22Rv1 (cell line): Measurements from ENCODE around the gene BOC.

Experiments used
- CTCF ChIP-seq: fragments of 450-650 bp; IDR thresholded peaks from 2 replicates; pipeline ENCODE4 v1.5.1; 2017; ENCODE audit warnings: mild to moderate bottlenecking
- ZFX ChIP-seq: fragments of 450-650 bp; IDR thresholded peaks from 2 replicates; pipeline ENCODE4 v1.6.1; 2017; ENCODE audit warnings: antibody characterized with exemption, borderline replicate concordance

GRCh38 chr3:113173102-113173501 lies 38.3 kb upstream of the BOC start:
- no peak for TF ChIP-seq CTCF
- no peak for TF ChIP-seq ZFX
